K562 (cell line): ENCODE measurements around the gene TMEFF2. TPM values are rescaled to one million over a fixed set of nuclear protein-coding genes. Genes with fewer than 3 reads are reported as not detected.

Experiments used
- ATF7 ChIP-seq: fragments of 450-650 bp; IDR thresholded peaks from 2 replicates; pipeline ENCODE4 v1.7.1; 2014; ENCODE audit warnings: mild to moderate bottlenecking, moderate library complexity
- FOXM1 ChIP-seq, 2 experiments: fragments of 450-650 bp in 1 of 2; sonication (generic) in 1 of 2; formaldehyde crosslinking in 1 of 2; IDR thresholded peaks; 2 replicates each; pipeline versions ENCODE4 v1.6.1 to v1.9.0; 2017 to 2022; ENCODE audit warnings: low read depth in 2 of 2, mild to moderate bottlenecking in 2 of 2, missing genetic modification reagents in 1 of 2, moderate library complexity in 1 of 2
- JUN ChIP-seq, 2 experiments: sonication (generic) in 1 of 2; formaldehyde crosslinking in 1 of 2; IDR thresholded peaks; 2 replicates each; pipeline versions ENCODE4 v1.6.1 to v1.8.0; 2012 to 2022; ENCODE audit warnings: borderline replicate concordance in 2 of 2, mild to moderate bottlenecking in 2 of 2, improper control_type of control experiment in 1 of 2, low read depth in 1 of 2, low read length in 1 of 2, missing genetic modification reagents in 1 of 2
- RBM22 ChIP-seq: fragments of 200-400 bp; formaldehyde crosslinking; IDR thresholded peaks from 2 replicates; pipeline ENCODE4 v1.6.1; 2018; ENCODE audit warnings: low read length, low read depth; ENCODE audit not compliant: poor library complexity, severe bottlenecking
- REST ChIP-seq, 2 experiments: fragments of 450-650 bp; formaldehyde crosslinking in 1 of 2; IDR thresholded peaks; 2 replicates each; pipeline versions ENCODE4 v1.4.0 to v1.6.1; 2014 to 2020; ENCODE audit warnings: mild to moderate bottlenecking in 2 of 2, borderline replicate concordance in 1 of 2, low read depth in 1 of 2
- TARDBP ChIP-seq: fragments of 450-650 bp; IDR thresholded peaks from 2 replicates; pipeline ENCODE4 v1.6.1; 2016
- ZNF589 ChIP-seq: fragments of 200-800 bp; sonication (Bioruptor generic); IDR thresholded peaks from 2 replicates; pipeline ENCODE4 v1.6.1; 2016; ENCODE audit warnings: low read depth, missing genetic modification characterization, missing compliant biosample characterization
- polyA plus RNA-seq, 8 experiments: library from polyadenylated mRNA; depleted of rRNA in 4 of 8; stranded (reverse) in 5 of 8; unstranded in 3 of 8; fragments of >200 nt; fragmentation: Nextera tagmentation in 2 of 8; fragmentation: Illumina TruSeq in 1 of 8; extraction: Ambion mirVana in 2 of 8; extraction: Trizol in 1 of 8; gene quantifications; 2 replicates each; pipeline versions ENCODE4 v1.2.1 to v1.2.3, GENCODE V29; 2011 to 2014; ENCODE audit warnings: inconsistent platforms in 1 of 8, missing spikeins in 1 of 8
- total RNA-seq, 7 experiments: library from RNA; depleted of rRNA in 6 of 7; stranded (reverse); fragments of >200 nt in 6 of 7; fragmentation: Illumina TruSeq in 2 of 7; extraction: Trizol in 2 of 7; gene quantifications; 2 replicates each; pipeline versions ENCODE4 v1.2.1 to v1.2.3, GENCODE V29; 2011 to 2021; ENCODE audit warnings: low replicate concordance in 1 of 7
- TF ChIP-seq, protein P1 (sequence below): fragments of 250-450 bp; sonication (Bioruptor Pico); IDR thresholded peaks from 2 replicates; pipeline ENCODE4 v1.4.0; 2020; ENCODE audit warnings: mild to moderate bottlenecking, moderate library complexity

The TMEFF2 gene
- total and polyA plus RNA-seq, 9 of the 15 experiments (the other 6 are each of a cell fraction or from before 2014, with no cell fraction given), result 1.4 TPM; not detected in 8

DNA sequence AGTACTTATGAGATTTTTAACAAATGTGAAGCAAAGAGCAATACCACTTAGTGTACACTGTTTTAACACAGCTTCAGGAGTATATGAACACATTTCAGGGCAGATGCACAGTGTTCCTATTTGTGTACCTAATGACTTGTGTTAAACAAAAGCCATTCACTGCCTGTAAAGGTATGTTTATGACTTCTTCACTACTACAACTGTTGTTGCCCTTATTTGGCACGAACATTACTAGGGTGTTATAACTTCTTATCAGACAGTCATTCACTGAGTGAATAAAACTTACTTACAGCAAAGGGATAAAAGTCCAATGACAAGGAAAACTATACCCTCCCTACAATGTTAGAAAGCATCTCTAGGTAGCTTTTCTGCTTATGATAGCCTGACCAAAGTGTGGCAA, 262.4 kb downstream of the TMEFF2 start (continued):
- TF ChIP-seq REST (IDR thresholded peaks at IDR 0.05; ENCODE audit: borderline replicate concordance), result no peak
- TF ChIP-seq REST (CRISPR knock-in tag; IDR thresholded peaks at IDR 0.05; ENCODE audit: low read depth), result no peak
- TF ChIP-seq TARDBP, result no peak
- TF ChIP-seq, protein P1, sequence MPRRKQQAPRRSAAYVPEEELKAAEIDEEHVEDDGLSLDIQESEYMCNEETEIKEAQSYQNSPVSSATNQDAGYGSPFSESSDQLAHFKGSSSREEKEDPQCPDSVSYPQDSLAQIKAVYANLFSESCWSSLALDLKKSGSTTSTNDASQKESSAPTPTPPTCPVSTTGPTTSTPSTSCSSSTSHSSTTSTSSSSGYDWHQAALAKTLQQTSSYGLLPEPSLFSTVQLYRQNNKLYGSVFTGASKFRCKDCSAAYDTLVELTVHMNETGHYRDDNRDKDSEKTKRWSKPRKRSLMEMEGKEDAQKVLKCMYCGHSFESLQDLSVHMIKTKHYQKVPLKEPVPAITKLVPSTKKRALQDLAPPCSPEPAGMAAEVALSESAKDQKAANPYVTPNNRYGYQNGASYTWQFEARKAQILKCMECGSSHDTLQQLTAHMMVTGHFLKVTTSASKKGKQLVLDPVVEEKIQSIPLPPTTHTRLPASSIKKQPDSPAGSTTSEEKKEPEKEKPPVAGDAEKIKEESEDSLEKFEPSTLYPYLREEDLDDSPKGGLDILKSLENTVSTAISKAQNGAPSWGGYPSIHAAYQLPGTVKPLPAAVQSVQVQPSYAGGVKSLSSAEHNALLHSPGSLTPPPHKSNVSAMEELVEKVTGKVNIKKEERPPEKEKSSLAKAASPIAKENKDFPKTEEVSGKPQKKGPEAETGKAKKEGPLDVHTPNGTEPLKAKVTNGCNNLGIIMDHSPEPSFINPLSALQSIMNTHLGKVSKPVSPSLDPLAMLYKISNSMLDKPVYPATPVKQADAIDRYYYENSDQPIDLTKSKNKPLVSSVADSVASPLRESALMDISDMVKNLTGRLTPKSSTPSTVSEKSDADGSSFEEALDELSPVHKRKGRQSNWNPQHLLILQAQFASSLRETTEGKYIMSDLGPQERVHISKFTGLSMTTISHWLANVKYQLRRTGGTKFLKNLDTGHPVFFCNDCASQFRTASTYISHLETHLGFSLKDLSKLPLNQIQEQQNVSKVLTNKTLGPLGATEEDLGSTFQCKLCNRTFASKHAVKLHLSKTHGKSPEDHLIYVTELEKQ (CRISPR knock-in tag), result no peak
- TF ChIP-seq JUN (IDR thresholded peaks at IDR 0.05; ENCODE audit: borderline replicate concordance, low read depth, low read length), result no peak
- no peak for TF ChIP-seq JUN (CRISPR knock-in tag; IDR thresholded peaks at IDR 0.05; ENCODE audit: borderline replicate concordance)
- TF ChIP-seq RBM22, result no peak
- no peak for TF ChIP-seq FOXM1 (IDR thresholded peaks at IDR 0.05; ENCODE audit: low read depth)
- no peak for TF ChIP-seq FOXM1 (CRISPR knock-in tag; IDR thresholded peaks at IDR 0.05; ENCODE audit: low read depth)
- no peak for TF ChIP-seq ATF7
- no peak for TF ChIP-seq ZNF589
- TF ChIP-seq, all 486 proteins: peak for 0
